SW 1271 (cell line): ENCODE data around the gene RNU6-9.
"Not testable (repeated sequence)": the region's sequence is repeated elsewhere in the genome, so short reads cannot be mapped to it uniquely, and the experiment has no call there.

Experiments
- DNase-seq, 2 experiments: peaks; one replicate each; lab custom pipeline; 2025; lab: John Stamatoyannopoulos, UW

RNU6-9 gene

DNA sequence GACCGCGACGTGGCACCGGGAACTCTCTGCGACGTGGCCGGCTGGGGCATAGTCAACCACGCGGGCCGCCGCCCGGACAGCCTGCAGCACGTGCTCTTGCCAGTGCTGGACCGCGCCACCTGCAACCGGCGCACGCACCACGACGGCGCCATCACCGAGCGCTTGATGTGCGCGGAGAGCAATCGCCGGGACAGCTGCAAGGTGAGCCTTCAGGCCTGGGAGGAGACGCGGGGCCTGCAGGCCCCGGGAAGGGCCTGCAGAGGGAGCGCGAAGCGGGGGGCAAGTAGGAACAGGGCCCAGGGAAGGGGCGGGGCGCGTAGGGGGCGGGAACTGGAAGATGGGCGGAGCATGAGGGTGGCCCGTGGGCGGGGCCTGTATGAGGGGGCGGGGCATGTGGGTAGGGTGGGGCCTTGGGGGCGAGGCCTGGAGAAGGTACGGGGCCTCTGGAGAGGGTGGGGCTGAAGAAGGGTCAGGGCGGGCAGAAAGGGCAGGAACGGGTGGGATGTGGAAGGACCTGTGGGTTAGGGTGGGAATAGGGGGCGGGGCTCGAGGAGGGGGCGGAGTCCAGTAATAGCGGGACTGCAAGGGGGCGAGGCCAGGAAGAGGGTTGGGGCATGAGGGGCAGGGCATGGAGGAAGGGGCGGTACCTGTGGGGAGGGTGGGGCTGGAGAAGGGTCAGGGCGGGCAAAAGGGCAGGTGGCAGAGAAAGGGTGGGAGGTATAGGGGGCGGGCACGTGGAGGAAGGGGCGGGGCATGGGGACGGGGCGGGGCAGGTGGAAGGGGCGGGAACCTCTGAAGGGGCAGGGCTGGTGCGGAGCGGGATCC lies 31.3 kb upstream of the RNU6-9 start:
- DNase-seq, result no peak

- DNase-seq, result no peak
These were observed 30.5 kb upstream of the RNU6-9 start for GRCh38 chr19:862581-863314.

DNA sequence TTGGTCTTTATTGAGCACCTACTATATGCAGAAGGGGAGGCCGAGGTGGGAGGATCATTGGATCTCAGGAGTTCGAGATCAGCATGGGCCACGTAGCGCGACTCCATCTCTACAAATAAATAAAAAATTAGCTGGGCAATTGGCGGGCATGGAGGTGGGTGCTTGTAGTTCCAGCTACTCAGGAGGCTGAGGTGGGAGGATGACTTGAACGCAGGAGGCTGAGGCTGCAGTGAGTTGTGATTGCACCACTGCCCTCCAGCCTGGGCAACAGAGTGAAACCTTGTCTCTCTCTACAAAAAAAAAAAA lies 30.0 kb upstream of the RNU6-9 start:
- no peak for DNase-seq

- no peak for DNase-seq
These were observed 26.4 kb upstream of the RNU6-9 start for GRCh38 chr19:866769-867300.

GRCh38 chr19:867301-867793 lies 25.9 kb upstream of the RNU6-9 start:
- DNase-seq, result no peak

DNA sequence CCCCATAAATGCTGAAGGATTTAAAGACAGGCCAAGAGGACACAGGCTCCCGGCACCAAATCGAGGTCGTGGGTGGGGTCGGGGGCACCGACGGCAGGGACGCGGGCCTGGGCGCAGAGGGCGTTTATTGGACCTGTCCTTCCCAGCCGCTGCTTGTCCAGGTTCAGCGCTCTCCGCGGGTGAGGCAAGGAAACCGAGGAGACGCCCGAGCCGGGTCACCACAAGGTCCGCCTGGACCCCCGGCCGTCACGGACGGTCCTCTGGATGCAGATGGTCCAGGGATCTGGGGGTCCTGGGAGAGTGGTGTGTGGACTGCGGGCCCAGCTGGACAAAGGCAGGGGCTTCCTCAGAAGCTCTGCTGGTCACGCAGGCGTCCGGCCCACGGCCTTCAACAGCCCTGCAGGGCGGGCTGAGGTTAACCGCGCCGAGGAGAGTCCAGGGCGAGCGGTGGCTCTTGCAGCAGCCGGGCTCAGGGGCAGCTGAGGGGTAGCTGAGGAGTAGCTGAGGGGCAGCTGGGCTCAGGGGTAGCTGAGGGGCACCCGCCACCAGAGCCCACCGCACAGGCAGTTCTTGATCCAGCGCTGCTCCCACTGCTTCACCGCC lies 25.3 kb upstream of the RNU6-9 start:
- DNase-seq, result no peak

DNA sequence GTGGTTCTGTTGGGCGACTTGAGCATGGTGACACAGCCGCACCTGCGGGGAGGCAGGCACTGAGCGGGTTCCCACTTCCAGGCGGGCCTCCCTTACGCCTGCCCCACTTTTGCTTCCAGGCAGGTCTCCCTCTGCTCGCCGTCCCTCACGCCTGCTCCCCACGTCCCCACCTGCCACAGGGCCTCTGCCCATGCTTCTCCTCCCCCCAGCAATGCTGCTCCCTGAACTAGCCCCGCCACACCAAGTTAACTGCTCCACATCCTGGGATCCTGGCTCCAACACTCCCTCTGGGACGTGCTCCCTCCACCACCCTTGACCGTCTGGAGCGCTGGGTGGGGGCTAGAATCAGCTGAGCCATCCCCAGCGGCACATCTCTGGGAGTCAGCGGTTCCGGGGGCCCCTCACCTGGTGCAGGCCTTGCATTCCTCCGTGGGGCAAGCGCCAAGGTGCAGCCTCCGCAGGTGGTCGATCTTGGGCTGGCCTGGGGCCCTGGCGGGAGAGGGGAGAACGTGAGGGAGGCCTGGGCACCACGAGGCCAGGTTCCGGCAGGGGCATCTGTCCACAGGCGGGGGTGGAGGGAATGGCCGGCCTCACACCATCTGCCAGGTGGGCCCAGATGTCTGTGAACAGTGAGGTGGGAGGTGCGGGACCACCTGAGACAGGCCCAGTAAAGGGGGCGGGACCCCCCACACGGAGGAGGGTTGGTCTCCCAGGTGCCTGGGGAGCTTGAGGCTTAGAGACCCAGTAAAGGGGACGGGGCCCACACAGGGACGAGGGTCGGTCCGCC lies 24.6 kb upstream of the RNU6-9 start:
- no peak for DNase-seq

DNA sequence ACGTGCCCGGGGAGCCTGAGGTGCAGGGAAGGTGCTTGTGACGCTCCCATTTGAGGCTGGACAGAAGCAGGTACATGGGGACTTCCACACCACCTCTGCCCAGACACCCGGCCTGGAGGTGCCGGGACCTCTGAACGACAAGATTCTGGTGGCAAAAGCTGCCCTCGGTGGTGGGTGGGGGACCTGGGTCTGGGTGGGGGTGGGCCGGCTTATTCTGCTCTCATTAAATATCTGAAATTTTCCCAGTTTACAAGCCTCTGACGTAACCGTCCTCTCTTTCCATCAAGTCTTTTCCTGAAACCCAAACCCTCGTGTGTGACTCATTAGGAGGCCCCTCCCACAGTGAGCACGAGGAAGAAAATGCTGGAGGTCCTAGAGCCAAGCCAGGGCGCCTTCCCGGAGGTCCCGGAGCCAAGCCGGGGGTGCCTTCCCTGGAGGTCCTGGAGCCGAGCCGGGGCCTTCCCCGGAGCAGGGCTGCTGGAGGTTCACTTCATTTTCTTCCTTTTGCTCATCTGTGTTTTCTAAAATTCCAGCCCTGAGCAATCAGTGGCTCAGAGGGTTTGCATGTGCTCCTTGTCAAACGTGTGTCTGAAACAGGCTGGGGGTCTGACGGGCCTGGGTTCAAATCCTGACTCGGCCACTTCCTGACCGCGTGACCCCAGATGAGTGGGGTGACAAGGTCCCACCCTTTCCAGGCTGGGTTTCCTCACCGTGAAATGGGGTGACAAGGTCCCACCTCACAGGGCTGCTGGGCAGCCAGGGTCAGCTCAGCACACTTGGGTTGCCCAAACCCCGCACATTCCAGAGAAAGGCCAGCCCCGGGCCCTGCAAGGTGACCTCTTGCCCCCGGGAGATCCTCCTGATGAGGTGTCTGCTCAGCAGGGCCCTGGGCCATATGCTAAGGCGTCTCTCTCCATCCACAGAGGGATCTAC lies 23.8 kb upstream of the RNU6-9 start:
- peak; percentile 52 to 60 for DNase-seq

DNA sequence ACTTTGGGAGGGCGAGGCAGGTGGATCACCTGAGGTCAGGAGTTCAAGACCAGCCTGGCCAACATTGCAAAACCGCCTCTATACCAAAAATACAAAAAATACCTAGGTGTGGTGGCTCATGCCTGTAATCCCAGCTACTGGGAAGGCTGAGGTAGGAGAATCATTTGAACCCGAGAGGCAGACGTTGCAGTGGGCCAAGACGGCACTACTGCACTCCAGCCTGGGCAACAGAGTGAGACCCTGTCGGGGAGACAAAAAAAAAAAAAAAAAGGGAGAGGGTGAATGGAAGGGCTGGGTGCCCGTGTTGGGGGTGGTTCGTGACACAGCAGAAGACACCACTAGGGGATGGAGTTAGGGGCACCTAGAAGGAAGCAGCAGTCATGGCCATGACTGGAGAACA lies 23.0 kb upstream of the RNU6-9 start:
- DNase-seq, result no peak

DNA sequence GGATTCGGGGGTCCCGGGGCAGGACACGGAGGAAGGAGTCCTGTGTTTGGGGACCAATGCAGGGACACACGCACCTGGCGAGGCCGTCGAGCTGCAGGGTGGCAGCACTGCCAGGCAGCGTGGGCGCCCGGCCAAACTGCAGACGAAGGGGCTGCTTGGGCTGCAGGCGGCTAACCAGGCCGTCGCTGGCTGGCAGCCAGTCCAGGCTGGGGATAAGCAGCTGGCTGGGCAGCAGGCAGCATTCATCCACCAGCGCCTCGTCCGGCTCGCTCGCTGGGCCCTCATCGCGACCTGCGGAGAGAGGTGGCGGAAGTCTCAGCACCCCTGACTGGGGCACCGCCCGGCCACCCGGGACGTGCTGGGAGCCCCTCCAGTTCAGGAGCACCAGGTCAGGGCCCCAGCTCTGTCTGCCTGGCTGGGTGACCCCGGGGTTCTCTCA lies 22.3 kb upstream of the RNU6-9 start:
- DNase-seq, result no peak

GRCh38 chr19:871446-872265 lies 21.6 kb upstream of the RNU6-9 start:
- DNase-seq, result peak in 1 of 2 experiments; percentile 21

DNA sequence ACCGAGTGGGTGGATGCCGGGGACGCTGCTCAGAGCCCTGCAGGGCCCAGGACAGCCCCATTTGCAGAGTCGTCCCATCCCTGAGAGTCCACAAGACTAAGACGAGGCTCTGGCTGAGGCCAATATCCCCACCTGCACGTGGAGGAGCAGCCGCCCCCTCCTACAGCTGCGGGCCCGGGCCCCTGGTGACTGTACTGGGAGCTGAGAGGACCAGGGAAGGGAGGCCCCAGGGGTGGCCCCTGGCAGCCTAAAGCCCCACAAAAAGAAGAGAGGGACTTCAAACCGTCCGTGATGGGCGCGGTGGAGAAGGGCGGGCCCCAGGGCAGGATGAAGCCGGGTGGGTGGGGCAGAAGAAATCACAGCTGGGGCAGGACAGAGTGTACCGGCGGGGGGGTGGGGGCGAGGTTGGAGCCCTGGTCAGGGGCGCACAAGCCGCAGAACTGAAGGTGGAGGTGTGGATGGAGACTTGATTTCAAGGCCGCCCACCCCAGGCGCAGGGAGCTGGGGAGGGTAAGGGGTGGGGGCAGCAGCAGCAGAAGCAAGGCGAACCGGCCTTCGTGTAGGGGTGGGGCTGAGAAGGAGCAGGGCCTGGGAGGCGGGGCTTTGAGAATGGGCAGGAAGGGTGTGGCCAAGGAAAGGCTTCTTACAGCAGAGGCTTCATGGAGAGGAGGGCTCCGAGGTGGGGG lies 20.9 kb upstream of the RNU6-9 start:
- DNase-seq, result peak; percentile 66 to 90

DNA sequence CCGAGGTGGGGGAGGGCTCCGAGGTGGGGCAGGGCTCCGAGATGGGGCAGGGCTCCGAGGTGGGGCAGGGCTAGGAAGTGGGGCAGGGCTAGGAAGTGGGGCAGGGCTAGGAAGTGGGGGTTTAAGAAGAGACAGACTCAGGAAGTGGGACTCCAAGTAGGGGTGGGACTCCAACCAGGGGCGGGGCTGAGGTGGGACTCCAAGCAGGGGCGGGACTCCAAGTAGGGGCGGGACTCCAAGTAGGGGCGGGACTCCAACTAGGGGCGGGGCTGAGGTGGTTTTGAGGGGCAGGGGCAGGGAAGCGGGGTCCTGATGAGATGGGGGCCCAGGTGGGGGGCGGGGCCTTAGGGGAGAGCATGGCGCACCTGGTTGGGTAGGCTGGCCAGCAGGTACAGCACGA lies 20.2 kb upstream of the RNU6-9 start:
- peak in 1 of 2 experiments; percentile 68 for DNase-seq

GRCh38 chr19:873561-874041 lies 19.7 kb upstream of the RNU6-9 start:
- no peak for DNase-seq

DNA sequence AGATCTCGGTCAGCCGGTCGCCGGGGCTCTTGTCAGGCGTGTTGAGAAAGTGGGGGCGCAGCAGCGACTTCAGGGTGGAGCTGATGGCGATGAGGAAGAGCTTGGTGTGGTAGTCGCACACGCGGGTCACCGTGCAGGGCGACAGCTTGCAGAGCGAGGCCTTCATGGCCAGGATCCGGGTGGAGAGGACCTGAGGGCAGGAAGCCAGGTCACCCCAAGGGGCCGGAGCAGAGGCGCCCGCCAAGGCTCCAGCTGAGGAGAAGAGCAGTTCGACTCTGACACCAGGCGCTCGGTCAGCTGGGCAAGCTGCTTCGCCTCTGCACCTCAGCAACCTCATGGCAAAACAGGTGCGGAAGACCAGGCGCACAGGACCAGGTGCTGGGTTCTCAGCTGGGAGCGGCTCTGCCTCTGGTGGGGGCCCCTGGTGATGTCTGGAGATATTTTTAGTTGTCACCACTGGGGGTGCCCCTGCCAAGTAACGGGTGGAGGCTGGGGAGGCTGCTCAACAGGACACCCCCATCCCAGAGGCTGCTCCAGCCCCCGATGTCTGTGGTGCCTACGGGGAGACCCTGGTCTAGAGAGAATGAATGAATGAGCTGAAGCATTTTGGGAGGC lies 17.9 kb upstream of the RNU6-9 start:
- no peak for DNase-seq

GRCh38 chr19:876089-876488 lies 17.2 kb upstream of the RNU6-9 start:
- no peak for DNase-seq

GRCh38 chr19:876780-877314 lies 16.4 kb upstream of the RNU6-9 start:
- no peak for DNase-seq

DNA sequence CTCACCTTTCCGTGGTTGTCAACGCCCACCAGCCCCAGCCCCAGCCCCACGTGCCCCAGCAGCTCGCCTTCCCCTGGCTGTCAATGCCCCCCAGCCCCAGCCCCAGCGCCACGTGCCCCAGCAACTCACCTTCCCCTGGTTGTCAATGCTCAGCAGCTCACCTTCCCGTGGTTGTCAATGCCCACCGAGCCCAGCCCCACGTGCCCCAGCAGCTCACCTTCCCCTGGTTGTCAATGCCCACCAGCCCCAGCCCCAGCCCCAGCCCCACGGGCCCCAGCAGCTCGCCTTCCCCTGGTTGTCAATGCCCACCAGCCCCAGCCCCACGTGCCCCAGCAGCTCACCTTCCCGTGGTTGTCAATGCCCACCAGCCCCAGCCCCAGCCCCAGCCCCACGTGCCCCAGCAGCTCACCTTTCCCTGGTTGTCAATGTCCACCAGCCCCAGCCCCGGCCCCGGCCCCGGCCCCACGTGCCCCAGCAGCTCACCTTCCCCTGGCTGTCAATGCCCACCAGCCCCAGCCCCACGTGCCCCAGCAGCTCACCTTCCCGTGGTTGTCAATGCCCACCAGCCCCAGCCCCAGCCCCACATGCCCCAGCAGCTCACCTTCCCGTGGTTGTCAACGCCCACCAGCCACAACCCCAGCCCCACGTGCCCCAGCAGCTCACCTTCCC lies 15.2 kb upstream of the RNU6-9 start:
- not testable (repeated sequence) for DNase-seq
